ENCODE results near the gene LRG1.

DNA sequence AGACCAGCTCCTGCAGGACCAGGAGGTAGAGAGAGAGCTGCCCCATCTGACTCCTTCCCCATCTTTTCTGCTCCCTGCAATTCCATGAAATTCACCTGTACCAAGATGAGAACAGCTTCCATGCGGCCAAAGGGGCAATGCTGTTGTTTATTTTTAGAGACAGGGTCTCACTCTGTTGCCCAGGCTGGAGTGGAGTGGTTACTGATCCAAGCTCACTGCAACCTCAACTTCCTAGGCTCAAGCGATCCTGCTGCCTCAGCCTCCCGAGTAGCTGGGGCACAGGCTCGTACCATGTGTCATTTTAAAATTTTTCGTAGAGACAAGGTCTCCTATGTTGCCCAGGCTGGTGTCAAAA is 18.0 kb downstream of the LRG1 start:
- TF ChIP-seq, protein P1, sequence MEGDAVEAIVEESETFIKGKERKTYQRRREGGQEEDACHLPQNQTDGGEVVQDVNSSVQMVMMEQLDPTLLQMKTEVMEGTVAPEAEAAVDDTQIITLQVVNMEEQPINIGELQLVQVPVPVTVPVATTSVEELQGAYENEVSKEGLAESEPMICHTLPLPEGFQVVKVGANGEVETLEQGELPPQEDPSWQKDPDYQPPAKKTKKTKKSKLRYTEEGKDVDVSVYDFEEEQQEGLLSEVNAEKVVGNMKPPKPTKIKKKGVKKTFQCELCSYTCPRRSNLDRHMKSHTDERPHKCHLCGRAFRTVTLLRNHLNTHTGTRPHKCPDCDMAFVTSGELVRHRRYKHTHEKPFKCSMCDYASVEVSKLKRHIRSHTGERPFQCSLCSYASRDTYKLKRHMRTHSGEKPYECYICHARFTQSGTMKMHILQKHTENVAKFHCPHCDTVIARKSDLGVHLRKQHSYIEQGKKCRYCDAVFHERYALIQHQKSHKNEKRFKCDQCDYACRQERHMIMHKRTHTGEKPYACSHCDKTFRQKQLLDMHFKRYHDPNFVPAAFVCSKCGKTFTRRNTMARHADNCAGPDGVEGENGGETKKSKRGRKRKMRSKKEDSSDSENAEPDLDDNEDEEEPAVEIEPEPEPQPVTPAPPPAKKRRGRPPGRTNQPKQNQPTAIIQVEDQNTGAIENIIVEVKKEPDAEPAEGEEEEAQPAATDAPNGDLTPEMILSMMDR (IDR thresholded peaks at IDR 0.05), result no peak
- no peak for TF ChIP-seq POLR2A (IDR thresholded peaks at IDR 0.05)
